CD14-positive monocyte (primary cell): ENCODE data around the gene NDUFA5. TPM values are rescaled to one million over a fixed set of nuclear protein-coding genes. Genes with fewer than 3 reads are reported as not detected.
A peak's percentile ranks its signal among the peaks of the same experiment; 100 is the strongest.

Experiments used
- DNase-seq, 3 donors: peaks; one replicate each; pipeline ENCODE4 v3.0.0-alpha.2; 2011 to 2022
- H2AFZ ChIP-seq: 2 replicates; pipeline ENCODE4 v1.6.0; 2012; ENCODE audit warnings: mild to moderate bottlenecking, low read depth, low read length, inconsistent platforms; ENCODE audit not compliant: insufficient read depth, poor library complexity, severe bottlenecking
- H3K27ac ChIP-seq, 2 donors: 1 replicate in 1 of 2; 2 replicates in 1 of 2; pipeline ENCODE4 v1.5.1; 2012 to 2013; ENCODE audit warnings: low read length in 2 of 2, control low read depth in 1 of 2, inconsistent platforms in 1 of 2, low read depth in 1 of 2, mild to moderate bottlenecking in 1 of 2
- H3K27me3 ChIP-seq, 2 donors: one replicate each; pipeline versions ENCODE4 v1.6.0 to v1.6.1; 2011 to 2013; ENCODE audit warnings: low read length in 2 of 2; ENCODE audit not compliant: control insufficient read depth in 2 of 2, insufficient read depth in 2 of 2
- H3K36me3 ChIP-seq, 2 donors: replicated peaks in 1 of 2; 1 replicate in 1 of 2; 2 replicates in 1 of 2; pipeline versions ENCODE4 v1.5.1 to v1.6.1; 2012 to 2013; ENCODE audit warnings: low read length in 2 of 2, control low read depth in 1 of 2, inconsistent platforms in 1 of 2, mild to moderate bottlenecking in 1 of 2; ENCODE audit not compliant: insufficient read depth in 2 of 2, control insufficient read depth in 1 of 2
- H3K4me1 ChIP-seq, 2 donors: 1 replicate in 1 of 2; 2 replicates in 1 of 2; pipeline versions ENCODE4 v1.5.1 to v1.6.1; 2012 to 2013; ENCODE audit warnings: low read length in 2 of 2, control low read depth in 1 of 2, inconsistent platforms in 1 of 2, mild to moderate bottlenecking in 1 of 2, moderate library complexity in 1 of 2; ENCODE audit not compliant: insufficient read depth in 2 of 2, control insufficient read depth in 1 of 2
- H3K4me2 ChIP-seq: replicated peaks from 2 replicates; pipeline ENCODE3; 2012; ENCODE audit warnings: low read length, moderate library complexity, mild to moderate bottlenecking; ENCODE audit not compliant: poor library complexity, severe bottlenecking; ENCODE audit errors: extremely low read depth
- H3K4me3 ChIP-seq, 3 experiments: fragments of 200-600 bp in 1 of 3; sonication (generic) in 1 of 3; replicated peaks in 1 of 3; 1 replicate in 2 of 3; 2 replicates in 1 of 3; pipeline ENCODE4 v1.5.1; 2011 to 2013; ENCODE audit warnings: low read length in 3 of 3, mild to moderate bottlenecking in 3 of 3, control low read depth in 2 of 3, low read depth in 2 of 3, inconsistent platforms in 1 of 3, moderate library complexity in 1 of 3
- H3K79me2 ChIP-seq: 2 replicates; pipeline ENCODE4 v1.6.0; 2012; ENCODE audit warnings: mild to moderate bottlenecking, control low read depth, inconsistent platforms, low read length, moderate library complexity; ENCODE audit not compliant: insufficient read depth
- H3K9ac ChIP-seq: 2 replicates; pipeline ENCODE4 v1.6.0; 2017; ENCODE audit warnings: low read length, mild to moderate bottlenecking; ENCODE audit not compliant: insufficient read depth, poor library complexity, severe bottlenecking
- H3K9me3 ChIP-seq, 2 donors: replicated peaks in 1 of 2; 1 replicate in 1 of 2; 2 replicates in 1 of 2; pipeline versions ENCODE4 v1.5.1 to v1.6.1; 2012 to 2013; ENCODE audit warnings: low read length in 2 of 2, control low read depth in 1 of 2; ENCODE audit not compliant: control insufficient read depth in 1 of 2, insufficient read depth in 1 of 2
- H4K20me1 ChIP-seq: 2 replicates; pipeline ENCODE4 v1.6.0; 2012; ENCODE audit warnings: mild to moderate bottlenecking, low read length, control low read depth, moderate library complexity; ENCODE audit not compliant: insufficient read depth
- H3K27ac Mint-ChIP-seq, 7 donors: one replicate each; pipeline ENCODE4 v1.8.0; 2020; ENCODE audit warnings: mild to moderate bottlenecking in 7 of 7, mixed read lengths in 7 of 7, moderate library complexity in 6 of 7, inconsistent platforms in 2 of 7
- H3K27me3 Mint-ChIP-seq, 3 donors: one replicate each; pipeline ENCODE4 v1.8.0; 2021 to 2022; ENCODE audit warnings: low read depth in 3 of 3, mild to moderate bottlenecking in 3 of 3, mixed read lengths in 3 of 3, moderate library complexity in 3 of 3, inconsistent platforms in 1 of 3
- H3K36me3 Mint-ChIP-seq, 2 donors: one replicate each; pipeline ENCODE4 v1.8.0; 2020; ENCODE audit warnings: mixed read lengths in 2 of 2, inconsistent platforms in 1 of 2, mild to moderate bottlenecking in 1 of 2
- H3K4me1 Mint-ChIP-seq: one replicate; pipeline ENCODE4 v1.8.0; 2020; ENCODE audit warnings: mild to moderate bottlenecking, mixed read lengths
- H3K4me3 Mint-ChIP-seq, 2 donors: one replicate each; pipeline ENCODE4 v1.8.0; 2020; ENCODE audit warnings: mild to moderate bottlenecking in 2 of 2, mixed read lengths in 2 of 2, moderate library complexity in 1 of 2
- H3K9me3 Mint-ChIP-seq, 7 donors: one replicate each; pipeline ENCODE4 v1.8.0; 2020 to 2022; ENCODE audit warnings: mixed read lengths in 7 of 7, mild to moderate bottlenecking in 6 of 7, moderate library complexity in 6 of 7, inconsistent platforms in 2 of 7
- CTCF ChIP-seq: fragments of 200-600 bp; IDR thresholded peaks from one replicate; pipeline ENCODE4 v1.8.0; 2022; ENCODE audit warnings: antibody characterized with exemption, mild to moderate bottlenecking
- whole genome bisulfite sequencing: methylation state at CpG from one replicate; pipeline ENCODE4 v1.1.5; 2013; ENCODE audit warnings: missing lambda C conversion rate; ENCODE audit not compliant: insufficient coverage; 5-methylcytosine and 5-hydroxymethylcytosine counted together
- intact Hi-C, 2 donors: fragments of 100-400 bp; cut with micrococcal nuclease; formaldehyde crosslinking; loops; one replicate each; pipeline versions ENCODE4 v1.15.0 to v1.15.1; 2023
- polyA plus RNA-seq, 3 donors: library from polyadenylated mRNA; depleted of rRNA in 1 of 3; unstranded in 2 of 3; stranded (reverse) in 1 of 3; fragments of 300-500 nt in 2 of 3; fragments of >200 nt in 1 of 3; fragmentation: Illumina TruSeq in 2 of 3; gene quantifications; 1 replicate in 2 of 3; 2 replicates in 1 of 3; pipeline ENCODE4 v1.2.3, GENCODE V29; 2012 to 2021

Gene NDUFA5
- polyA plus RNA-seq, 3 donors: 6.9 to 49.2 (median 37.3) TPM

GRCh38 chr7:123537026-123537642 is 20.5 kb downstream of the NDUFA5 start:
- H3K27me3 ChIP-seq: peaks cover 16 to 22% of the 10 kb centered on the region in 2 donors
- peak; percentile 74 for TF ChIP-seq CTCF

GRCh38 chr7:123535517-123535916 is 22.1 kb downstream of the NDUFA5 start:
- Mint-ChIP-seq H3K4me1 (peaks cover 20% of the 10 kb centered on the region), H3K27me3 (peaks cover 28 to 33% (median 28%) of the 10 kb centered on the region in 3 donors), H3K9me3 (peaks cover 0 to 7% (median 0%) of the 10 kb centered on the region in 7 donors), H3K27ac (peak overlapping the region in 6 of 7 donors; percentile 42 to 96 (median 54)), H3K36me3 (peaks cover 2 to 11% of the 10 kb centered on the region in 2 donors), H3K4me3 (no peak overlapping the region)
- Histone ChIP-seq H3K27ac (no peak overlapping the region), H3K79me2 (no peaks in the 10 kb centered on the region), H3K4me3 (peak overlapping the region in 2 of 3 experiments; percentile 37 to 90), H3K36me3 (peaks cover 0 to 4% of the 10 kb centered on the region in 2 donors), H2AFZ (no peak overlapping the region), H3K4me2 (peak overlapping the region; percentile 80), H4K20me1 (no peaks in the 10 kb centered on the region), H3K27me3 (peaks cover 19 to 31% of the 10 kb centered on the region in 2 donors), H3K4me1 (peaks cover 10 to 18% of the 10 kb centered on the region in 2 donors), H3K9ac (no peak overlapping the region), H3K9me3 (no peaks in the 10 kb centered on the region)
- WGBS: 86% methylated on average over 1 of the region's 12 CpGs
- no peak for TF ChIP-seq CTCF
- DNase-seq: no peak
- intact Hi-C loops: loop anchor here in 1 of 2 donors (1.0 kb wide), 1 partner anchor 22 kb away; the partner anchor contains the start of gene NDUFA5

More at GRCh38 chr7:123537026-123537642, 20.5 kb downstream of the NDUFA5 start:
- H3K4me1 ChIP-seq: peaks cover 10 to 18% of the 10 kb centered on the region in 2 donors
- no peak overlapping the region for H3K9ac ChIP-seq
- H3K4me2 ChIP-seq: no peak overlapping the region
- intact Hi-C loops: loop anchor here in 1 of 2 donors (2.0 kb wide), 1 partner anchor 20 kb away; the partner anchor contains the start of gene NDUFA5
- peaks cover 19% of the 10 kb centered on the region for H3K4me1 Mint-ChIP-seq
- no peak overlapping the region for H3K4me3 Mint-ChIP-seq
- peak in 1 of 3 donors; percentile 19 for DNase-seq
- no peaks in the 10 kb centered on the region for H4K20me1 ChIP-seq
- H3K9me3 ChIP-seq: no peaks in the 10 kb centered on the region
- WGBS: no CpG with 5 or more reads among the region's 3 CpGs
- no peak overlapping the region for H3K27ac Mint-ChIP-seq
- no peak overlapping the region for H3K4me3 ChIP-seq
- H3K27ac ChIP-seq: no peak overlapping the region
- H3K27me3 Mint-ChIP-seq: peaks cover 19 to 23% (median 21%) of the 10 kb centered on the region in 3 donors
- no peak overlapping the region for H2AFZ ChIP-seq
- peaks cover 11 to 20% of the 10 kb centered on the region in 2 donors for H3K36me3 Mint-ChIP-seq
- peaks cover 4 to 11% of the 10 kb centered on the region in 2 donors for H3K36me3 ChIP-seq
- no peaks in the 10 kb centered on the region for H3K79me2 ChIP-seq
- H3K9me3 Mint-ChIP-seq: peaks cover 0 to 7% (median 0%) of the 10 kb centered on the region in 7 donors
